Measurements from ENCODE around the gene ARGLU1. TPM values are rescaled to one million over a fixed set of nuclear protein-coding genes. Genes with fewer than 3 reads are reported as not detected.

Gene ARGLU1, protein sequence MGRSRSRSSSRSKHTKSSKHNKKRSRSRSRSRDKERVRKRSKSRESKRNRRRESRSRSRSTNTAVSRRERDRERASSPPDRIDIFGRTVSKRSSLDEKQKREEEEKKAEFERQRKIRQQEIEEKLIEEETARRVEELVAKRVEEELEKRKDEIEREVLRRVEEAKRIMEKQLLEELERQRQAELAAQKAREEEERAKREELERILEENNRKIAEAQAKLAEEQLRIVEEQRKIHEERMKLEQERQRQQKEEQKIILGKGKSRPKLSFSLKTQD
- polyA plus RNA-seq (2011; rRNA removed) (53.3 and 80.3 TPM in 2 replicates), polyA minus RNA-seq (2011; rRNA and poly(A)+ RNA removed) (7.6 and 11.6 TPM in 2 replicates)

DNA sequence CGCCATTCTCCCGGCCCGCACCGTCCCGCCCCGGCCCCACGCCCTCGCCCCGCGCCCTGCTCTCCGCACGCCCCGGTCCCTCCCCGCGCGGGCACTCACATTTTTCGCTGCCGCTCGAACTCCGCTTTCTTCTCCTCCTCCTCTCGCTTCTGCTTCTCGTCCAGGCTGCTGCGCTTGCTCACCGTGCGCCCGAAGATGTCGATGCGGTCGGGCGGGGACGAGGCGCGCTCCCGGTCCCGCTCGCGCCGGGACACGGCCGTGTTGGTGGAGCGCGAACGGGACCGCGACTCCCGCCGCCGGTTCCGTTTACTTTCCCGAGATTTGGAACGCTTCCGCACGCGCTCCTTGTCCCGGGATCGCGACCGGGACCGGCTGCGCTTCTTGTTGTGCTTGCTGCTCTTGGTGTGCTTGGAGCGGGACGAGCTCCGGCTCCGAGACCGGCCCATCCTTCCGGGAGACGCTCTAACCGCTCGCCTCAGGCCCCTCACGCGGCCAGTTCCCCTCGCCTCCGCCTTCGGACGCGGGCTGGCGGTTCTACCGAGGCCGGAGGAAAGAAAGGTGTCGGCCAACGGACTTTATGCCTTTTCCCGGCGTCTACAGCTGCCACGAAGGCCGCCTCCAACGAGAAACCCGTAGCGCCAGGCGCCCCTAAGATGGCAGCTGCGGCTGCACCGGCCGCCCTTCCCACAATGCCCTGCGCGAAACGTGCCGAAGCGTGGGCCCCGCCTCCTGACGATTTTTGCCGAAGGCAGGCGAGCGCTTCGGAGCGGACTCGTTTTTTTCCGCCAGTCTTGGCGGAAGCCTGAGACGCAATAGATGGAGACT, at the start of gene ARGLU1:
Gene ARGLU1, minus strand, starts transcription at position 664 of the 825 bp plus-strand sequence. Its CDS starts 218 bp downstream, at position 446.
- TF ChIP-seq, protein P1, sequence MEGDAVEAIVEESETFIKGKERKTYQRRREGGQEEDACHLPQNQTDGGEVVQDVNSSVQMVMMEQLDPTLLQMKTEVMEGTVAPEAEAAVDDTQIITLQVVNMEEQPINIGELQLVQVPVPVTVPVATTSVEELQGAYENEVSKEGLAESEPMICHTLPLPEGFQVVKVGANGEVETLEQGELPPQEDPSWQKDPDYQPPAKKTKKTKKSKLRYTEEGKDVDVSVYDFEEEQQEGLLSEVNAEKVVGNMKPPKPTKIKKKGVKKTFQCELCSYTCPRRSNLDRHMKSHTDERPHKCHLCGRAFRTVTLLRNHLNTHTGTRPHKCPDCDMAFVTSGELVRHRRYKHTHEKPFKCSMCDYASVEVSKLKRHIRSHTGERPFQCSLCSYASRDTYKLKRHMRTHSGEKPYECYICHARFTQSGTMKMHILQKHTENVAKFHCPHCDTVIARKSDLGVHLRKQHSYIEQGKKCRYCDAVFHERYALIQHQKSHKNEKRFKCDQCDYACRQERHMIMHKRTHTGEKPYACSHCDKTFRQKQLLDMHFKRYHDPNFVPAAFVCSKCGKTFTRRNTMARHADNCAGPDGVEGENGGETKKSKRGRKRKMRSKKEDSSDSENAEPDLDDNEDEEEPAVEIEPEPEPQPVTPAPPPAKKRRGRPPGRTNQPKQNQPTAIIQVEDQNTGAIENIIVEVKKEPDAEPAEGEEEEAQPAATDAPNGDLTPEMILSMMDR (IDR thresholded peaks at IDR 0.05; ENCODE audit: low read depth, low read length) = no peak
- H3K27ac ChIP-seq (ENCODE audit: low read depth, low read length) = peak within 1 kb of the TSS; percentile 92
- H3K9me3 ChIP-seq (ENCODE audit: control insufficient read depth, insufficient read depth, low read length) = peaks cover 2% of the 10 kb centered on the region; the same call in 1 of the 2 replicates
- peak within 1 kb of the TSS; percentile 83 for H3K4me3 ChIP-seq (ENCODE audit: low read depth, low read length)
- peak; percentile 79 for DNase-seq (ENCODE audit: low read depth, low spot score)
- ChIA-PET CTCF (interaction anchor here (0.6 to 2.7 kb wide), 5 partner anchors 25 to 1705 kb away, joined by 3 to 12 read pairs (median 3); partner anchors contain the start of gene EFNB2), POLR2A (interaction anchor here (0.7 to 1.4 kb wide), 7 partner anchors 10 to 127 kb away, joined by 3 to 4 read pairs (median 3); partner anchors contain the start of gene EFNB2)
- no peaks in the 10 kb centered on the region for H3K27me3 ChIP-seq (ENCODE audit: control insufficient read depth, insufficient read depth, low read length)

DNA sequence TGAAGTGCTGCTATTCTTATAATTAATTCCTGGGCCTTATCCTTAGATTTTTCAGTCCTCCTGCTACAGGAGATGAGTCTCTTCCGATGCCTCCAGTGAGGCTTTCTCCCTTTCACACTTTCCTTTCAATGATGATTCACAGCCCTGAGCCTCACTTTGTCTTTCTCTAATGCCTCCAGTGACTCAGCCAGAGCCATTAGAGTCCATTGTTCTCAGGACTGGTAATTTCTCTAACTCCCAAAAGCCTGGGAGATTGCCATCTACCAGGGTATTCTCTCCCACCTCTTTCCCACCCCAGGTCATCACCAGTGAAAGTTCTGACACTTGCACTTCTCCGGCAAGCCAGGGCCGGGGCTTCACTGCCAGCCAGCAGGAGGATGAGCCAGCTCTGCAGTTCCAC, 49.6 kb upstream of the ARGLU1 start:
- Histone ChIP-seq H3K27me3 (ENCODE audit: control insufficient read depth, insufficient read depth, low read length) (peaks cover 13% of the 10 kb centered on the region), H3K9me3 (ENCODE audit: control insufficient read depth, insufficient read depth, low read length) (no peaks in the 10 kb centered on the region), H3K4me3 (ENCODE audit: low read depth, low read length) (no peak overlapping the region), H3K27ac (ENCODE audit: low read depth, low read length) (no peak overlapping the region)
- DNase-seq (ENCODE audit: low read depth, low spot score) = no peak
- TF ChIP-seq, protein P1 (IDR thresholded peaks at IDR 0.05; ENCODE audit: low read depth, low read length) = no peak
- CTCF ChIA-PET = no interaction called here
- POLR2A ChIA-PET = no interaction called here

DNA sequence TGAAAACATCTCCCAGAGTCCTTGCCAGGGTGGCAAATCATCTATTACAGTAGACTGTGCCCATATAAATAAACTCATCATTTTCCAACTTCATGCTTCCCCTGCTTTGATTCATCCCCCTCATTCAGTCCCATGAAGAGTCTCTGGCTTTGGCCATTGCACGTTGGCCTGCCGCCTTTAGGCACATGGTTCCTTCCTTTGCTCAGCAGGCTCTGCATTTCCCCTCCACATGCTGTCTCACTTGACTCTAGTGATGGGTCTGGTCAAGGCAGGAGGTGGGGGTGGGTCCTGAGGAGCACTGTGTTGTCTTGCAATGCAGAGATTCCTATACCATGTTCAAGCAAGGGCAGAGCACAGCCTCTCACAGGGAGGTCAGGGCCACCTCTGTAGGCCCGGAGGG, 48.8 kb upstream of the ARGLU1 start:
- peaks cover 10% of the 10 kb centered on the region for H3K27me3 ChIP-seq (ENCODE audit: control insufficient read depth, insufficient read depth, low read length)
- H3K4me3 ChIP-seq (ENCODE audit: low read depth, low read length) = no peak overlapping the region
- no peak overlapping the region for H3K27ac ChIP-seq (ENCODE audit: low read depth, low read length)
- CTCF ChIA-PET = no interaction called here
- POLR2A ChIA-PET = no interaction called here
- TF ChIP-seq, protein P1 (IDR thresholded peaks at IDR 0.05; ENCODE audit: low read depth, low read length) = no peak
- no peaks in the 10 kb centered on the region for H3K9me3 ChIP-seq (ENCODE audit: control insufficient read depth, insufficient read depth, low read length)
- no peak for DNase-seq (ENCODE audit: low read depth, low spot score)

DNA sequence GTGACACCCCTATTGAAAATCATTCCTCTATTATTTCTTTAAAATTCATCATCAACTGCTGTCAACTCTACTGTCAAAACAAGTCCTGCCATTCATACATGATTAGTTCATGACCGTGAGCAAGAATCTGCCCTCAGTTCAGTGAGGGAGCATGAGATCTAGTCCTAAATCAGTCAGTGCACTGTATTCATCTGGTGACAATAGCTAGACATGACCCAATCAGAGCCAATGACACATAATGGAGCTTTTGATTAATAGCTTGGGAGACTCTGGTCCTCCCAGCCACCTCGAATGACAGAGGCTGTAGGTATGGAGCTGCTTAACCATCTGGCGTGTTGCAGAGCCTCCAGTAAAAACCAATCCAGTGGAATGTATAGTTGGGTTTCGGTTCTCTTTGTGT, 46.9 kb upstream of the ARGLU1 start:
- H3K27ac ChIP-seq (ENCODE audit: low read depth, low read length) = no peak overlapping the region

More for the DNA sequence above, 46.9 kb upstream of the ARGLU1 start:
- no peak for DNase-seq (ENCODE audit: low read depth, low spot score)
- H3K4me3 ChIP-seq (ENCODE audit: low read depth, low read length) = no peak overlapping the region
- POLR2A ChIA-PET = no interaction called here
- CTCF ChIA-PET = interaction anchor here (0.7 kb wide), 1 partner anchor 530 kb away, joined by 3 read pairs; no protein-coding TSS in a partner anchor
- TF ChIP-seq, protein P1 (IDR thresholded peaks at IDR 0.05; ENCODE audit: low read depth, low read length) = no peak
- peaks cover 2% of the 10 kb centered on the region for H3K27me3 ChIP-seq (ENCODE audit: control insufficient read depth, insufficient read depth, low read length)
- H3K9me3 ChIP-seq (ENCODE audit: control insufficient read depth, insufficient read depth, low read length) = no peaks in the 10 kb centered on the region

All from AG04450 (cell line).